Activated T-helper 1 cell treated with anti-CD3 and anti-CD28 coated beads, Interleukin-12 subunit alpha, Interleukin-12 subunit beta, Interleukin-2, Interleukin-4 antibody, amounts not matched to agents 30 ng/mL and 10 ng/mL and 1 ng/mL, durations not matched to agents 14 hours and 24 hours and 36 hours (primary cell): Measurements from ENCODE around the gene AOX1. TPM values are rescaled to one million over a fixed set of nuclear protein-coding genes. Genes with fewer than 3 reads are reported as not detected.
"Not testable (repeated sequence)": the region's sequence is repeated elsewhere in the genome, so short reads cannot be mapped to it uniquely, and the experiment has no call there.

Source experiments
- DNase-seq: peaks from one replicate; pipeline ENCODE4 v3.0.0; 2021; ENCODE audit warnings: low spot score
- H3K27ac Mint-ChIP-seq: one replicate; pipeline ENCODE4 v1.8.0; 2021; ENCODE audit warnings: mild to moderate bottlenecking, mixed read lengths
- H3K27me3 Mint-ChIP-seq: one replicate; pipeline ENCODE4 v1.8.0; 2022; ENCODE audit warnings: mild to moderate bottlenecking, moderate library complexity, mixed read lengths; ENCODE audit not compliant: insufficient read depth
- H3K36me3 Mint-ChIP-seq: one replicate; pipeline ENCODE4 v1.8.0; 2021; ENCODE audit warnings: low read depth, mixed read lengths
- H3K4me1 Mint-ChIP-seq: one replicate; pipeline ENCODE4 v1.8.0; 2021; ENCODE audit warnings: low read depth, mixed read lengths
- H3K4me3 Mint-ChIP-seq: one replicate; pipeline ENCODE4 v1.8.0; 2021; ENCODE audit warnings: mild to moderate bottlenecking, moderate library complexity, mixed read lengths
- H3K9me3 Mint-ChIP-seq: one replicate; pipeline ENCODE4 v1.8.0; 2021; ENCODE audit warnings: mixed read lengths
- intact Hi-C: fragments of 100-400 bp; cut with micrococcal nuclease; formaldehyde crosslinking; loops from one replicate; pipeline ENCODE4 v1.15.1; 2024
- total RNA-seq: library from RNA; stranded (reverse); gene quantifications from 2 replicates; pipeline ENCODE4 v1.2.3, GENCODE V29; 2022

The AOX1 gene
- total RNA-seq, 1 donor from 2014 or later: 0.05 TPM

DNA sequence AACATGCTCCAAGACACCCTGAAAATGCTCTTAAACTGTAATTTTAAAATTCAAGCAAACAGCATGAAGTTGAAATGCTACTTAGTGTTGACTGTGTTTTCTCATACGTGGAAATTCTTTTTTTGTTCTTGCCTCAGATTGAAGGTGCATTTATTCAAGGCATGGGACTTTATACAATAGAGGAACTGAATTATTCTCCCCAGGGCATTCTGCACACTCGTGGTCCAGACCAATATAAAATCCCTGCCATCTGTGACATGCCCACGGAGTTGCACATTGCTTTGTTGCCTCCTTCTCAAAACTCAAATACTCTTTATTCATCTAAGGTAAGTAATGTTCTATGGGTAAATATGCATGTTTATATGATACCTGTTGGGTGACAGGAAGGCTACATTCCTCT is 82.7 kb downstream of the AOX1 start:
- Mint-ChIP-seq H3K4me3 (no peak overlapping the region), H3K4me1 (peaks cover 13% of the 10 kb centered on the region), H3K9me3 (no peaks in the 10 kb centered on the region), H3K27ac (no peak overlapping the region), H3K36me3 (no peaks in the 10 kb centered on the region), H3K27me3 (no peaks in the 10 kb centered on the region)
- no peak for DNase-seq
- intact Hi-C loops: no loop called here

DNA sequence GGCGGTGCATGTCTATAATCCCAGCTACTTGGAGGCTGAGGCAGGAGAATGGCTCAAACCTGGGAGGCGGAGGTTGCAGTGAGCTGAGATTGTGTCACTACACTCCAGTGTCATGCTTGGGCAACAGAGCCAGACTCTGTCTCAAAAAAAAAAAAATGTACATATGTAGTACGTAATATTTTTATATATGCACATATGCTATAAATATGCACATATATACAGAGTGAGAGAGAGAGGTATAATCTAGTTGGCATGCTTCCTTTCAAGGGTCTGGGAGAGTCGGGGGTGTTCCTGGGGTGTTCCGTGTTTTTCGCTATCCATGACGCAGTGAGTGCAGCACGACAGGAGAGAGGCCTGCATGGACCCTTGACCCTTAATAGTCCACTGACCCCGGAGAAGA is 83.5 kb downstream of the AOX1 start:
- Mint-ChIP-seq H3K9me3 (no peaks in the 10 kb centered on the region), H3K27me3 (no peaks in the 10 kb centered on the region), H3K36me3 (no peaks in the 10 kb centered on the region), H3K27ac (no peak overlapping the region), H3K4me3 (no peak overlapping the region), H3K4me1 (peaks cover 15% of the 10 kb centered on the region)
- intact Hi-C loops: no loop called here
- no peak for DNase-seq

DNA sequence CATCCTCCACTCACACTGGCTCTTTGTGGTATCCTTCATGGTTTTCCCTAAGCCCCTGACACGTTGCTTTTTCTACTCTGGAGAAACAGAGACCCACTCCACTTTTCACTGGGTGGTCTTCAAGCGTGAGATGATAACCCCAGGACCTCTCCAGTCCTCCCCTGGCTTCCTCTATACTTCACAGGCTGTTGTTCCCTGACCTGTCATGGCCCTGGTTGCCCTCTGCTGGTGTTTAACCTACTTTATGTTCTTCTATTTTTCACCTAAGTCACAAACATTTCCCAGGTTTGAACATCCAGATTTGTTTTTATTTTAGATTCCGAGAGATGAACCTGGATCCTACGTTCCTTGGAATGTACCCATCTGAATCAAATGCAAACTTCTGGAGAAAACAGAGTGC is 84.5 kb downstream of the AOX1 start:
- Mint-ChIP-seq H3K36me3 (no peaks in the 10 kb centered on the region), H3K4me1 (peaks cover 15% of the 10 kb centered on the region), H3K27me3 (no peaks in the 10 kb centered on the region), H3K27ac (no peak overlapping the region), H3K9me3 (no peaks in the 10 kb centered on the region), H3K4me3 (no peak overlapping the region)
- intact Hi-C loops: no loop called here
- no peak for DNase-seq

DNA sequence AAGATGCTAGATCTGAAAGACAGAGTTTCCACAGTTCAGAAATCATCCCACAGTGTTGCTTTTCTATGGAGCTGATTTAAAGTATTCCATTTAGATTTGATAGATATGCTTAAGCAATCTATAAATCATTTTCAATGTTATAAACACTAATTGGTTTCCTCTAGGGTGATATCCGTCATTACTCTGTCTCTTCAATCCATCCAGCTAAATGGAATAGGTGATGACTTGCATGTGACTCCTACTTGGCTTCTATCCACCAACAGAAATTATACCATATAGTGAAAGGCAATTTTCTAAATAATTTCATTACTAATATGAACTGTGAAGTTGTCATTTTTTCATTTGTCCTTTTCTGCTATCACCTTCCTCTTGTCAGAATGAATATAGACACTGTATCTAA is 84.9 kb downstream of the AOX1 start:
- no peak overlapping the region for H3K4me3 Mint-ChIP-seq
- H3K36me3 Mint-ChIP-seq: no peaks in the 10 kb centered on the region
- no peak overlapping the region for H3K27ac Mint-ChIP-seq
- peaks cover 15% of the 10 kb centered on the region for H3K4me1 Mint-ChIP-seq
- DNase-seq: no peak
- no peaks in the 10 kb centered on the region for H3K9me3 Mint-ChIP-seq
- intact Hi-C loops: no loop called here
- H3K27me3 Mint-ChIP-seq: no peaks in the 10 kb centered on the region

DNA sequence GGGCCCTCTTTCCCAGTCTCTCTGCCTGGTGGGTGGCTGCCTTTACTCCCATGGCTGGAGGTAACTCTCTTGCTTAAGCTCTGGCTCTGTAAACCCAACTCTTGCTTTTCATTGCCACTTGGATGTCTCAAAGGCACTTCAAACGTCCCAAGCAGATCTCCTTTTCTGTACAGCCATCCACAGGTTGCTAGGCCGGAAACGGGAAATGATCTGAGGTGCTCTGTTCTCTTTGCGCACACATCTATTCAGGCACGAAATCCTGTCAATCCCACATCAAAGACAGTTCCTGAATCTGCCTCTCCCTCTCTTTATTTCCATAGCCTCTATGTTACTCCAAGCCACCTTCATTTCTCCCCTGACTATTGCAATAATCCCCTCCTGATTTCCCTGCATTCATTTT is 87.4 kb downstream of the AOX1 start:
- intact Hi-C loops: no loop called here
- Mint-ChIP-seq H3K4me1 (peaks cover 11% of the 10 kb centered on the region), H3K4me3 (no peak overlapping the region), H3K36me3 (no peaks in the 10 kb centered on the region), H3K27ac (no peak overlapping the region), H3K27me3 (peaks cover 5% of the 10 kb centered on the region), H3K9me3 (no peaks in the 10 kb centered on the region)
- DNase-seq: no peak

DNA sequence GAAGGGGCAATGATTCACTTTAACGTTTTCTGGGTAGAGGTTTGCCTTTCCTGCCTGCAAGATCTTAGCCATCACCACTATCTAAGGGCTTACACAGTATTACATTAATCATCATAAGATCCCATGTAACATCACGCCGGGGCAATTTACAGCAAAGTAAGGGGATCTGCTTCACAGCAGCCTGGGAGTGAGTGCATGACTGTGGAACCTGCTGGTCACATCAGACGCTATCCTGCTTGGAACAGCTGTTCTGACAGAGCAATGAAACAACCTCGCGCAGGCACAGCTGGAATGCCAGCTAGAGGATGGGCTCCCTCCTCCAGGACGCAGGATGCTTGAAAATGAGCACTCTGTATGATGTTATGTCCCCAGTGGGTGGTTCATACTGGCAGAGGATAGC is 89.0 kb downstream of the AOX1 start:
- no peak overlapping the region for H3K27ac Mint-ChIP-seq
- peaks cover 7% of the 10 kb centered on the region for H3K27me3 Mint-ChIP-seq
- intact Hi-C loops: no loop called here
- DNase-seq: no peak
- no peak overlapping the region for H3K4me3 Mint-ChIP-seq
- peaks cover 11% of the 10 kb centered on the region for H3K4me1 Mint-ChIP-seq
- no peaks in the 10 kb centered on the region for H3K36me3 Mint-ChIP-seq
- no peaks in the 10 kb centered on the region for H3K9me3 Mint-ChIP-seq

DNA sequence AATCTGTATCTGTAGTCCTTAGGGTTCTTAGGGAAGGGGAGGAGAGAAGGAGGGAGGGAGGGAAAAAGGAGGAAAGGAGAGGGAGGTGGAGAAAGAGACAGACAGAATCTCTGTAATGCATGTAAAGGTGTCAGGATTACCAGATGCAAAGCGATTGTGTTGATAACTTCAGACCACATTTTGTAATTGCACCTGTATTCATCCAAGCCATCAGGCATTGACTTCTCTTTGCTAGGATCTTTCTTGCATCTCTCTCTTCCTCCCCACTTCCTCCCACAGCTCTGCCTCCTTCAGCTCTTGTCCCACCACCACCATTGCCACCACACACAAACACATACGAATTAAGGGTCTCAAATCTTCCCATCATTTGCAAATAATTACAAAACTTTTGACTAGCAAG is 91.4 kb downstream of the AOX1 start:
- DNase-seq: no peak
- H3K36me3 Mint-ChIP-seq: no peaks in the 10 kb centered on the region
- H3K9me3 Mint-ChIP-seq: no peaks in the 10 kb centered on the region
- peaks cover 7% of the 10 kb centered on the region for H3K27me3 Mint-ChIP-seq
- peaks cover 11% of the 10 kb centered on the region for H3K4me1 Mint-ChIP-seq
- H3K27ac Mint-ChIP-seq: no peak overlapping the region
- H3K4me3 Mint-ChIP-seq: no peak overlapping the region
- intact Hi-C loops: no loop called here

DNA sequence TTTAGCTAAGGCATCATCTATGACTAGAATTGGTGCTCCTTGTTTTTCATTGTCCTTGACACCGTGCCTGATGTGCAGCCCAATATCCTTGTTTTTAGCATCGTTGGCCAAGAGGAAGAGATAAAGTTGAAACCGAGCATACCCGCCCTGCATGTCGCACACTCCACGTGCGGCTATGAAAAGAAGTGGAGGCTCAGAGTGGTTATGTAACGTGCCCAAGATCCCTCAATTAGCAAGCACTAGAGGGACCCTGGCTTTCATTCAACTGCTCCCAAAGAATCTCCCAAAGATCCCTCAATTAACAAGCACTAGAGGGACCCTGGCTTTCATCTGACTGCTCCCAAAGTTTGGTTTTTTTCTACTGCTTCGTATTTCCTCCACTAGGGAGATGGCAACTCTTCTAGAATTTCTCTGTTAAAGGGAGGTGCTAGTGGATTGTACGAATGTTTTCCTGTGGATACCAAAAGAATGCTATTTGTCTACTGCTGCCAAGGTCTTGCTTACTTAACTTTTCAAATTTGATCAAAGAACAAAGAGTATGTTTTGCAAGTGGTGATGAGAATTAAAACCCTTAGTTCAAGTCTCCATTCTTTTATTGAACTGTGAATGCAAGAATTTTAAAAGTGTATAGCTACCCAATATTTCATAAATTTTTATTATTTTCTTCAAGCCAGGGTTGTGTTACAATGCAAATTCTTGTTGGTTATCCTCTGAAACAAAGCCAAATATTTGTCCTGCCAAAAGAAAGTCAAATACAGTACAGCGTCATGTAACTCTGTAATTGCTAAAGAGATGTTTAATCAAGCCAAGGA is 92.1 kb downstream of the AOX1 start:
- Mint-ChIP-seq H3K27ac (no peak overlapping the region), H3K4me3 (no peak overlapping the region), H3K4me1 (peaks cover 8% of the 10 kb centered on the region), H3K27me3 (peaks cover 7% of the 10 kb centered on the region), H3K36me3 (no peaks in the 10 kb centered on the region), H3K9me3 (no peaks in the 10 kb centered on the region)
- intact Hi-C loops: no loop called here
- DNase-seq: no peak

DNA sequence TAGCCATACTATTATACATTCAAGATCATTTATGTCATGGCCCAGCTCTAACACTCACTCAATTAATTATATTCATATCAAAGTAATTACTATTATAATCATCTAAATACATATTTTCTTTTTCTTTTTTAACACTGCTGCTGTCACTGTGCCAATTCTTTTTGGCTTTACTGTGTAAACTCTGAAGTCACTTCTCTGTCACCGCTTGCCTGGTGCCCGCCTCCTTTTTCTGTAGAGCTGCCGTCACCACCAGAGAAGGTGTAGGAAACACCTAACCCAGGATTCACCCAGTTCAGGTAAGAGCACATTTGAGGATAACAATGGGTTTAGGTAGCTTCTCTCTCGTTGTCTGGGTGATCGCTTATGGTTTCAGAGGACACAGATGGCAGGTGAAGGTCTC is 93.3 kb downstream of the AOX1 start:
- Mint-ChIP-seq H3K36me3 (no peaks in the 10 kb centered on the region), H3K9me3 (no peaks in the 10 kb centered on the region), H3K27me3 (peaks cover 7% of the 10 kb centered on the region), H3K4me3 (no peak overlapping the region), H3K27ac (no peak overlapping the region), H3K4me1 (no peaks in the 10 kb centered on the region)
- intact Hi-C loops: no loop called here
- no peak for DNase-seq

DNA sequence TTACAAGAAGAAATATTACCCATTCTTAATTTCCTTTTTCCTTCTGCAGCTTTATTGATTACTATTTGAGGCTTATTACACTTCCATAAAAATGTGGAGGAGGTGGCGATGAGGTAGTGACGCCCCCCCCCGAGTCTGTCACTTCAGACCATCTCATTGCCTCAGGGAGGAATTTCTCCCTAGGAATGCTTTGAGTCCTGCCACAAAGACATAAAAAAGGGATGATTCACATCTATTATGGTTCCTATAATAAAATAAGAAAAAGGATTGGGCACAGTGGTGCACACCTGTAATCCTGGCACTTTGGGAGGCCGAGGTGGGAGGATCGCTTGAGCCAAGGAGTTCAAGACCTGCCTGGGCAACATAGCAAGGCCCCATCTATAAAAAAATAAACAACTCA is 93.7 kb downstream of the AOX1 start:
- no peak overlapping the region for H3K27ac Mint-ChIP-seq
- no peaks in the 10 kb centered on the region for H3K4me1 Mint-ChIP-seq
- peaks cover 7% of the 10 kb centered on the region for H3K27me3 Mint-ChIP-seq
- no peak overlapping the region for H3K4me3 Mint-ChIP-seq
- intact Hi-C loops: no loop called here
- H3K36me3 Mint-ChIP-seq: no peaks in the 10 kb centered on the region
- DNase-seq: no peak
- H3K9me3 Mint-ChIP-seq: no peaks in the 10 kb centered on the region

DNA sequence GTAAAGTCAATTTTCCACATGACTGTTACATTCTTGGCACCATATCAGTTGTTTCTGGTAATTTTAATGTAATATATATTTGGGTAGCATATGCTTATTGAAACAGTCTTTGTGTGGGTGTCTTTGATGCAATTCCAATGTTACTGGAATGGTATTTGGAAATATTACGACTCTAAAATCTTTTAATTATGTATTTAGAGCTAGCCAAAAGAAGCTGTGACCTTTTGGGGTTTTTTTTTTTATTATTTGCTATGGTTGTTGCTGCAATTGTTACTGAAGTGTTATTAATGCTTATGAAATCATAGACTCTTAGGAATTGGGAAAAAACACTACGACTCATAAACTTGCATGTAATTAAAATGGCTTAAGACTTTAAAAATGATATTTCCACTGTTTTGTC is 95.9 kb downstream of the AOX1 start:
- DNase-seq: no peak
- Mint-ChIP-seq H3K27me3 (peaks cover 10% of the 10 kb centered on the region), H3K4me1 (no peaks in the 10 kb centered on the region), H3K27ac (no peak overlapping the region), H3K9me3 (no peaks in the 10 kb centered on the region), H3K4me3 (no peak overlapping the region), H3K36me3 (no peaks in the 10 kb centered on the region)
- intact Hi-C loops: no loop called here

DNA sequence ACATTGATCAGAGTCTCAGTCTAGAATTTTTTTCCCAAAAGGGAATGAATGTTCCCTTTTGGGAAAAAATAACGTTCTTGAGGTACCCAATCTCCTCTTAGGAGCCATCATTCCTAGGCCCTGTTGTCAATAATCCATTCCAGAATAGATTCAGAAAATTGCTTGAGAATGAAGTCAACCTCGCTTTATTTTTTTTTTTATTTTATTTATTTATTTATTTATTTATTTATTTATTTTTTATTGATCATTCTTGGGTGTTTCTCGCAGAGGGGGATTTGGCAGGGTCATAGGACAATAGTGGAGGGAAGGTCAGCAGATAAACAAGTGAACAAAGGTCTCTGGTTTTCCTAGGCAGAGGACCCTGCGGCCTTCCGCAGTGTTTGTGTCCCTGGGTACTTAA is 96.6 kb downstream of the AOX1 start:
- intact Hi-C loops, H3K27ac Mint-ChIP-seq, DNase-seq, H3K9me3 Mint-ChIP-seq, H3K4me3 Mint-ChIP-seq, H3K27me3 Mint-ChIP-seq, H3K36me3 Mint-ChIP-seq, H3K4me1 Mint-ChIP-seq: not testable (repeated sequence)

DNA sequence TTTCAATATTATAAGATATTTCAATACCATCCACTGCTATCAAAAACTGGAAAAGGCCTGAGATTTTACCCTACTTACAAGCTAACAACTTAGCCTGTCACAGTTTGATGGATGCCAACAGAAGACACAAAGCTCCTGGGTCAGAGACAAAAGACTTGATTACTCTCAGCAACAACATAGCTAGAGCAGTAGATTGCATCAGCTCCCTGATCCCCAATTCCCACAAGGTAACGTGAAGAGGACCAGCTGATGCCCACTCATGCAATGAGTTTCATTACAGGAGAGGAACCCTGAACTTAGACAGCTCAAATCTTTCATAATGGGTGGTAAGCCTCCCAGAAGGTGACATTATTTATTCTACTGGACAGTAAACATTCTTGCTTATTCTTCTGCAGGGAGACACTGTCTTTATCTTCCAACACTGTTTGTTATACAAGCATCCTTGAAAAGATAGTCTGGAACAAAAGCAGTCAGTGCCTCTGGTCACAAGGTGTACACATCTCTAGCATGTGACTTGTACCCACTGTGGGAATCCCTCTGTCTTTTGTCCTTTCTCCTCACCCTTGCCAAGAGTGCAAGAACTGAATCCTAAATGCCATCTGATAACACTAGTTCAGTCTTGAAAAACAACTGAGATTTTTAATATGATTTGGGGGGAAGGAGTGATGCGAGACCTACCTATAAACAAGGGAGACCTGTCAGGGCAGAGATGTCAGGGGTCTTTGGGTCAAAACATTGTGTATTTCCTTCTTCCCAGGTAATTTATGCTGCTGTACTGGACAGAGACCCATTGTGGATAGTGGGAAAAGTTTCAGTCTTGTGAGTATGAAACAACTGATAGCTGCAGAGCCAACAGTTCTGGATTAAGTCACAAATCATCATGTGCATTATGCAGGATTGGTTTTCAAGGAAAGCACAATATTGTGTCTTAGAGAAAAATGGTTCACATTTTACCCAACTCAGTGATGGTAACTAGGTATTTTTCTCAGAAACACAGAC is 102.4 kb downstream of the AOX1 start:
- Mint-ChIP-seq H3K4me3 (no peak overlapping the region), H3K27ac (no peak overlapping the region), H3K4me1 (peaks cover 10% of the 10 kb centered on the region), H3K9me3 (no peaks in the 10 kb centered on the region), H3K27me3 (peaks cover 3% of the 10 kb centered on the region), H3K36me3 (no peaks in the 10 kb centered on the region)
- DNase-seq: no peak
- intact Hi-C loops: no loop called here
